Activated CD8-positive, alpha-beta memory T cell treated with anti-CD3 and anti-CD28 coated beads, Interleukin-2, amount 10 ng/mL, durations not matched to agents 7 days and 5 days (primary cell): ENCODE measurements around the gene NXPH4. TPM values are rescaled to one million over a fixed set of nuclear protein-coding genes. Genes with fewer than 3 reads are reported as not detected.

Experiments used
- ATAC-seq: fragments of 150-1000 bp; cut with Tn5 transposase; one replicate; pipeline ENCODE4 v1.10.0; 2021; ENCODE audit warnings: moderate library complexity
- CTCF ChIA-PET: fragments of 350-600 bp; sonication (Branson Sonifier 250); formaldehyde crosslinking; loops from one replicate; lab custom pipeline; 2021; ENCODE audit warnings: antibody characterized with exemption; lab: Charles Lee
- DNase-seq: peaks from one replicate; pipeline ENCODE4 v3.0.0-alpha.2; 2020
- H3K27ac Mint-ChIP-seq: one replicate; pipeline ENCODE4 v1.8.0; 2021; ENCODE audit warnings: mild to moderate bottlenecking, mixed read lengths
- H3K27me3 Mint-ChIP-seq: one replicate; pipeline ENCODE4 v1.8.0; 2021; ENCODE audit warnings: mixed read lengths
- H3K36me3 Mint-ChIP-seq: one replicate; pipeline ENCODE4 v1.8.0; 2021; ENCODE audit warnings: mild to moderate bottlenecking, mixed read lengths
- H3K4me1 Mint-ChIP-seq: one replicate; pipeline ENCODE4 v1.8.0; 2021; ENCODE audit warnings: mixed read lengths
- H3K4me3 Mint-ChIP-seq: one replicate; pipeline ENCODE4 v1.8.0; 2021; ENCODE audit warnings: mild to moderate bottlenecking, moderate library complexity, mixed read lengths
- H3K9me3 Mint-ChIP-seq: one replicate; pipeline ENCODE4 v1.8.0; 2022; ENCODE audit warnings: low read depth, mixed read lengths
- total RNA-seq, 2 experiments: library from RNA; stranded (reverse); gene quantifications; one replicate each; pipeline ENCODE4 v1.2.3, GENCODE V29; 2021

NXPH4 gene
- total RNA-seq, 2 experiments from 2014 or later, result 0.58 to 0.68 TPM

DNA sequence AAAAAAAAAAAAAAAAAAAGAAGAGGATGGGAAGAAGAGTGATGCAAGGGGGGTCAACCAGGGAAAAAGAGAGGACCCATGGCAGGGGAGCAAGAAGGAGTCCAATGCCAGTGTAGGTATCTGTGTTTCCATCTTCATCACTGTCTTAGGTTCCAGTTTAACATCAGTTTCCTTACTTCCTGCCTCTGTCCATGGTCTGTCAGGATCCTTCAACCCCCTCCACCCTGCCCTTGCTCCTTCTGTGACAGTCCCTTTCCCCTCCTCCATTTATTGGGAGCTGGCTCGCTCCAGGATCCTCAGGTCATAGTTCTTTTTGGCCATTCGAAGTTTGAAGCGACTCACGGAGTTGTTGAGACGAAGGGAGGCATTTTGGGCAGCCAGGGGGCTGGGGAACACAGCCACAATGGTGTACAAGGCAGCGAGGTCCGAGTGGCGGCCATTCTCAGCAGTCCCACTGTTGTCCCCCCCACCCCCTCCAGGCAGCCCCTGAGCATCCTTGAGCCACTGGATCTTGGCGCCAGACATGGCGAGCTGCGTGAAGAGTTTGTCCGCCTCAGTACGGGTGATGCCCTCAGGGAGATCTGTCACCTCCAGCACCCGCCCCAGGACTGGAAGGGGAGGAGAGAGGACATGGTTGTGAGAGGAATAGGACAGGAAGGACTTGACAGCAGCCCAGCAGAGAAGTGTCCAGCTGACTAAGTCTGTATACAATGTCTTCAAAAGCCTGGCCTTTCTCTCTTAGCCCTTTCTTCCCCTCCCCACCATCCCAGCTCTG, 38.1 kb downstream of the NXPH4 start:
- Mint-ChIP-seq H3K4me1 (no peaks in the 10 kb centered on the region), H3K27me3 (no peaks in the 10 kb centered on the region), H3K9me3 (no peaks in the 10 kb centered on the region), H3K4me3 (no peak overlapping the region), H3K36me3 (peaks cover 9% of the 10 kb centered on the region), H3K27ac (no peak overlapping the region)
- ATAC-seq (no peak), DNase-seq (no peak)
- CTCF ChIA-PET, result interaction anchor here (0.7 to 2.3 kb wide), 4 partner anchors 12 to 204 kb away, joined by 3 to 12 read pairs (median 4); no protein-coding TSS in a partner anchor

DNA sequence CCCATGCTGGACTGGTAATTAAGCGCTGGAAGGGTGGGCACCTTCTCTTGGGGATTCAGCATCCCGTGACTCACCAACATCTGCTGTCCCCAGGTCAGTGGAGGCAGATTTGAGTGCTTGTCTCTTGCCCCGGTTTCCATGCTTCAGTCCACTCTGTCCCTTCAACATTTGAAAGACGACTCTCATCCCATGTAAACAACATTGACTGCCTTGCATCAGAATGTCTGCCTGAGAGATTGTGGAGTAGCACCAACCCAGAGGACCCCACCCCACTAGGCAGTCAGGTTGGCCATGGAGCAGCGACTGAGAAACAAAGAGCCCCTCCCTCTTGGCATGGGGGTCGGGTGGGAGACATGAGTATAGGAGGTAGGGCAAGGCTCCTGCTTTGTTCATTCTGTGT, 39.3 kb downstream of the NXPH4 start:
- no peaks in the 10 kb centered on the region for H3K27me3 Mint-ChIP-seq
- no peak overlapping the region for H3K27ac Mint-ChIP-seq
- peaks cover 10% of the 10 kb centered on the region for H3K36me3 Mint-ChIP-seq
- DNase-seq (no peak), ATAC-seq (no peak)
- no peaks in the 10 kb centered on the region for H3K9me3 Mint-ChIP-seq
- CTCF ChIA-PET, result interaction anchor here (2.0 to 2.3 kb wide), 2 partner anchors 42 to 203 kb away, joined by 6 to 12 read pairs; no protein-coding TSS in a partner anchor
- no peaks in the 10 kb centered on the region for H3K4me1 Mint-ChIP-seq
- no peak overlapping the region for H3K4me3 Mint-ChIP-seq

DNA sequence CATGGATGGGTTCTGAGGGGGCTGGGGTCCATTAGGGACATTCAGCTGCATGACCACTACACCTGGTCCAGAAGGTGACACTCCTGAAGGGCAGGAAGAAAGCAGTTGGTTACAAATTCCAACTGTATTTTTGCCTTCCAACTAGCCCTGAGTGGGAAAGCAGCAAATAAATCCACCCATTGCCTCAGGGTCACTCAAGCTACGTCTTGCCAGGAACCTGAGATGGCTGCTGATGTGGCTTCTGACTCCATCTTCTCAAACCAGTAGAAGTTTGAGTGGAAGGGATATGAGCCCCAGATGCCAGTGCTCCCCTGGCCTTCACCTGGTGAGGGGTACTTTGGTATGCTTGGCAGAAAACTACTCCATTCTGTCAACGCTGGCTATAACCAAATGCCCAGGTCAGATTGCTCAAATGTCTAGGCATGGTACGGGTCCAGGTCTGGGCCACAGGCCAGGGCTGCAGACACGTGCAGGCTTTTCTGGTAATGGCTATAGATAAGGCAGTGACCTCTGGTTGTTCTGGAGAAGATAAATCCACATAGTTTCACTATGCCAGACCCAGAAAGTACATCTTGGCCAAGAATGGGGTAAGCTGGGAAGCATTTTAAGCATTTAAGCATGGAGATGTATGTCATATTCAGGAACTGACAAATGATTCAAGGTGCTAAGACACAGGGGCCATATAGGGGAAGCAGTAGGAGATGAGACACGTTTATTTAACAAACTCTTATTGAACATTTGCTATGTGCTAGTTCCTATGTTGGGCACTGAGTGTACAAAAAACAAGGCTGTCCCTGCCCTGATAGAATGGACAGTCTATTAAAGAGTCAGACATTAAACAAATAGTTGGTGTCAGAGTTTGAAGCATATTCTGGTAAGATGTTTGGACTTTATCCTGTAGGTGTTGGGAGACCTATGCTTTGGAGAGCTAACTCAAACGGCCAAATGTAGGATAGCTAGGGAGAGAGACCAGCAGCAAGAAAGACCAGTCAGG, 42.7 kb downstream of the NXPH4 start:
- no peak overlapping the region for H3K27ac Mint-ChIP-seq
- H3K36me3 Mint-ChIP-seq, result peaks cover 14% of the 10 kb centered on the region
- no peaks in the 10 kb centered on the region for H3K27me3 Mint-ChIP-seq
- no peaks in the 10 kb centered on the region for H3K9me3 Mint-ChIP-seq
- peaks cover 8% of the 10 kb centered on the region for H3K4me1 Mint-ChIP-seq
- ATAC-seq, result no peak
- CTCF ChIA-PET, result interaction anchor here (0.5 to 9.5 kb wide), 4 partner anchors 17 to 541 kb away, joined by 3 to 87 read pairs (median 32); partner anchors contain the start of genes GLI1 and INHBE
- DNase-seq, result no peak
- H3K4me3 Mint-ChIP-seq, result no peak overlapping the region

DNA sequence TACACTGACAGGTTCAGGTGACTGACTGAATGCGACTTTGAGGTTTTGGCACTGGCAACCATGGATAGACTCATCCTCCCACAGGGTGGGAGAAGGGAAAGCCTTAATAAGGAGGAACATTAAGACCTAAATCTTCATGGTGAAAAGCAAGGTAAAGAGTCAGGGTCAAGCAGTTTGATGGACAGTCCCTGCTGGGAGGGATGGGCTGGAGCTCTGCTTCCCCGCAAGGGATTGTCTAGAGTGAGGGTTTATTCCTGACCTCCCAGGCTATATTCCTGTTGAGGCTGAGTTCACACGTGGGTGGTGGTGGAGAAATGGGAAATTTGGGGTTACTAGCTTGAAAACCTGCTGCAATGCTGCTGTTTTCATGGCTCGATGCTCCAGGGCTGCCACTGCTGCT, 43.8 kb downstream of the NXPH4 start:
- H3K36me3 Mint-ChIP-seq, result peaks cover 14% of the 10 kb centered on the region
- DNase-seq (no peak), ATAC-seq (no peak)
- H3K27ac Mint-ChIP-seq, result no peak overlapping the region
- no peaks in the 10 kb centered on the region for H3K9me3 Mint-ChIP-seq
- no peaks in the 10 kb centered on the region for H3K27me3 Mint-ChIP-seq
- CTCF ChIA-PET, result interaction anchor here (0.5 to 9.5 kb wide), 4 partner anchors 18 to 542 kb away, joined by 3 to 87 read pairs (median 32); partner anchors contain the start of genes GLI1 and INHBE
- no peak overlapping the region for H3K4me3 Mint-ChIP-seq
- H3K4me1 Mint-ChIP-seq, result peaks cover 8% of the 10 kb centered on the region

DNA sequence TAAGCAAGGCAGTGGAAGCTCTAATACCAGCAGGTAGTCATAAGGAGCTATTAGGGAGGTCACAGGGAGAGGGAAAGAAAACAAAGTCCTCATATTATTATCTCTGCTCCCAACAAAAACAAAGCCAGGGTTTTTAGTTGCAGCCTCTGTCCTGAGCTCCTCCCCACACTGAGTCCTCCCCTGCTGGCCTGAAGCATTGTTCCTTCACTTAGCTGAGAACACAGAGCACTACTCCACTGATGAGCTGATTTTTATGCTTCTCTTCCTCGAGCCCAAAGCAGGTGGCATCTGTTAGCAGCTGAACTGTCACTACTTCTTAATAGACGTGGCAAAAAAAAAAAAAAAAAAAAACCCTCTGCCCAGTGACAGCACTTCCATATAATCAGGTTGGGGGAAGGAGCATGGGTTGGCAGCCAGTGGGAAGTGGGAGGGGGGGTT, 44.9 kb downstream of the NXPH4 start:
- H3K9me3 Mint-ChIP-seq, result no peaks in the 10 kb centered on the region
- H3K27ac Mint-ChIP-seq, result no peak overlapping the region
- ATAC-seq, result no peak
- no peak overlapping the region for H3K4me3 Mint-ChIP-seq
- no peak for DNase-seq
- CTCF ChIA-PET, result interaction anchor here (0.5 to 9.5 kb wide), 7 partner anchors 11 to 197 kb away, joined by 3 to 87 read pairs (median 5); partner anchors contain the start of genes GLI1, INHBE, SHMT2 and STAC3
- peaks cover 8% of the 10 kb centered on the region for H3K4me1 Mint-ChIP-seq
- H3K27me3 Mint-ChIP-seq, result no peaks in the 10 kb centered on the region
- H3K36me3 Mint-ChIP-seq, result peaks cover 12% of the 10 kb centered on the region

DNA sequence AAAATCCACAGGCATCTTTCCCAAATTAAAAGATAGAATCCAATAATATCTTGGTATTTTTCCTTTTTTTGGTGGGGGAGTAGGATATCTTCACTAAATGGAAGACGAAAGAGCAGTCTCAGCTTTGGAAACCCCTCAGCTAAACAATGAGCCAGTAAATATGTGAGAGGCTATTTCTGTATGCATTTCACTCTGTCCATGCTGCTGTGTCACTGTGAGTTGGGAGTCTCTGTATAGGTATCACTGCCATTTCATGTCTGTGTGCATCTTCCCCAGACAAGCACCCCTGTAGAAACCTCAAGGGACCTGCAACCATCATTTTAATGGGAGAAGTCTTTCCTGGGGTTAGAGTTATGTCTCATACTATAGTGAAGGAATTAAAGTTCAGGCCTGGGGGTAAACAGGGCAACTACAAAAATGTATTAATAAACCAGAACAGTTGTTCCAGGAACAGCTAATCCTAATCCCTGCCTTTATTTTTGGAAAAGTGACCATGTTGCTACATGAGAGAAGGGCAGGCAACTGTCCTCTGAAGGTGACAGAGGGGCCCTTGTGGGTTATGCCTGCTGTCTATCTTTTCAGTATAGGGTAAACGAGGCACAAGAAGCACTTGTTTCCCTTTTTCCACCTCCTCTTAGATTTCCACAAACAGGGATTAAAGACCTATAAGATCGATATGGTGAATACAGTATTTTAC, 45.7 kb downstream of the NXPH4 start:
- Mint-ChIP-seq H3K27me3 (no peaks in the 10 kb centered on the region), H3K27ac (no peak overlapping the region)
- no peak for ATAC-seq

DNA sequence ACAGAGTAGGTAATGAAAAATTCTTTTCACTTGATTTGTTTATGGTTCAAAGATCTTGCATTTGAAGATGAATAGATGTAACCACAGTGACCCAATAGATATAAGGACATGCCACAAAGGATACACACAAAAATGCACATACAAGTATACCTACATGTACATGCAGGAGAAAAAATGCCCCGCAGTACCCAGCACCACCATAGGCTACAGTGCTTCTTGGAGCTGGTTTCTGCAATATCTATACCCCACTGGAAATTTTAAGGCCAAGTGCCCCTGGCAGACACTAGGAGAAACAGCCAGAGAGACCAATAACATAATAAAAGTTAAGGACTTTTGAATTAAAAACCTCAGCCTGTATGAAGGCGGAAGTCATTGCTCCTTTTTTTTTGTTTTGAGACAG, 46.5 kb downstream of the NXPH4 start:
- peaks cover 9% of the 10 kb centered on the region for H3K4me1 Mint-ChIP-seq
- no peaks in the 10 kb centered on the region for H3K27me3 Mint-ChIP-seq
- no peaks in the 10 kb centered on the region for H3K9me3 Mint-ChIP-seq
- H3K27ac Mint-ChIP-seq, result no peak overlapping the region
- CTCF ChIA-PET, result interaction anchor here (2.1 to 9.5 kb wide), 5 partner anchors 21 to 214 kb away, joined by 4 to 87 read pairs (median 39); partner anchors contain the start of genes GLI1 and INHBE
- ATAC-seq (no peak), DNase-seq (no peak)
- H3K4me3 Mint-ChIP-seq, result no peak overlapping the region
- H3K36me3 Mint-ChIP-seq, result peaks cover 14% of the 10 kb centered on the region

More for the DNA sequence above, 45.7 kb downstream of the NXPH4 start:
- CTCF ChIA-PET, result interaction anchor here (0.9 to 9.5 kb wide), 6 partner anchors 12 to 196 kb away, joined by 3 to 87 read pairs (median 22); partner anchors contain the start of genes GLI1, INHBE, SHMT2 and STAC3
- H3K9me3 Mint-ChIP-seq, result no peaks in the 10 kb centered on the region
- H3K36me3 Mint-ChIP-seq, result peaks cover 13% of the 10 kb centered on the region
- H3K4me3 Mint-ChIP-seq, result no peak overlapping the region
- H3K4me1 Mint-ChIP-seq, result peaks cover 8% of the 10 kb centered on the region
- no peak for DNase-seq

DNA sequence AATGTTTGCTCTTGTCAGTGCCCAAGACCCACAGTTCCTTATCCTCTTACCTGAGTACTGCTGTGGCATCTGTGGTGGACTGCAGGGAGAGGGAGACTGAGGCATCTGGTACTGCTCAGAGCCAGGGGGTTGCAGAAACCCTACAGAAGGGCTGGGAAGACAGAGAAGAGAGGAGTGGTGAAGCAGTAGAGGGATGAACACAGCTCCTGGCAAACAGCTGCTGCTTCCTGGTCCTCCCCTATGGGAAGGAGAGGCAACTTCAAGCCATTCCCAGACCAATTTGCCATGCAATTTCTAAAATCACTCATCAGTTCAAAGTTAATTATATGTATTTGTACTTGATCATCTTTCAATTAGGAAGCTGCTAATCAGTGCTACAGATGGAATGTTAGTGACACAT, 50.1 kb downstream of the NXPH4 start:
- Mint-ChIP-seq H3K4me3 (no peak overlapping the region), H3K36me3 (peaks cover 30% of the 10 kb centered on the region), H3K9me3 (no peaks in the 10 kb centered on the region), H3K27me3 (no peaks in the 10 kb centered on the region), H3K4me1 (peaks cover 13% of the 10 kb centered on the region), H3K27ac (no peak overlapping the region)
- DNase-seq (no peak), ATAC-seq (no peak)
- CTCF ChIA-PET, result interaction anchor here (0.7 to 9.5 kb wide), 5 partner anchors 25 to 192 kb away, joined by 3 to 87 read pairs (median 39); partner anchors contain the start of genes GLI1 and INHBE

DNA sequence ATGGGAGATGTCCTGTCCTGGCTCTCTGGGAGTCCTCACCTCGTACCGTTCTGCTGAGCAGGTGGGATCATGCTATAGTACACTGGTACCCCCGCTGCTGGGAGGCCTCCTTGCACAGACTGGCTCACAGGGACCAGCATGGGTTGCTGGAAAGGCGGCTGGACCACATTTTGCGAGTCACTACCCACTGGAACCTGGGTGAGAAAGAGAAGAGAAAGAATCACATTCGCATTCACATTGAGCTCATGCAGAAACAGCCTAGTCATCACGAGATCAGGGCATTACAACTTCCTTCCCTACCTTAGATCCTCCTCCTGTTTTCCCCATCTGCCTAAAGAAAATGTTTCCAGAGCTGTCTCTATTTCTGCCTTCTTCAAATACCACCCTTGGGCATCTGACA, 51.7 kb downstream of the NXPH4 start:
- H3K4me3 Mint-ChIP-seq, result no peak overlapping the region
- no peak for ATAC-seq
- no peak for DNase-seq
- H3K27ac Mint-ChIP-seq, result peak overlapping the region; percentile 34
- CTCF ChIA-PET, result interaction anchor here (1.0 to 2.4 kb wide), 4 partner anchors 9 to 190 kb away, joined by 3 to 6 read pairs (median 4); partner anchors contain the start of gene INHBE
- peaks cover 11% of the 10 kb centered on the region for H3K4me1 Mint-ChIP-seq
- H3K9me3 Mint-ChIP-seq, result no peaks in the 10 kb centered on the region
- no peaks in the 10 kb centered on the region for H3K27me3 Mint-ChIP-seq
- H3K36me3 Mint-ChIP-seq, result peaks cover 35% of the 10 kb centered on the region

DNA sequence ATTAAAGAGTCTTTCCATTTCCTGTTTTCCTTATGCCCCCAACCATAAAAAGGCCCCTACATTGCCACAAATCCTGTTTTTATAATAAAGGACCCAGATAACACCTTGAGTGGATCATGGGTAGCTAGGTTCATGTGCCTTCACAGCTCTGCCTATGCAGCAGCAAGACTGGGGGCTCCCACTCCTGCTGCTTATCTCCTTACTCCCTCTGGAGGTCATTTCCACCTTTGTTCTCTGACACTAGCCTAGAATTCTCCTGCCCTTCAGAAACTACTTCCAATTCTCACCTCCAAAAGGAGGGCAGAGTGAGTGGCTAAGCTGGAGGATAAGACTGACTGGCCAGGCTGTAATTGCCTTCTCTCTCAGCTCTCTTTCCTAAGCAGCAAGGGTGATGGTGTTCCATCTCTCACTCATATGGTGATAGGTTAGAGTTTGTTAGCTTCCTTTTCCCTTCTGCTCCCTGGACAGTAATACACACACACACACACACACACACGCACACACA, 54.4 kb downstream of the NXPH4 start:
- CTCF ChIA-PET, result interaction anchor here (1.3 kb wide), 2 partner anchors 32 to 185 kb away, joined by 4 read pairs; no protein-coding TSS in a partner anchor
- no peak for DNase-seq
- H3K9me3 Mint-ChIP-seq, result no peaks in the 10 kb centered on the region
- peaks cover 43% of the 10 kb centered on the region for H3K36me3 Mint-ChIP-seq
- ATAC-seq, result no peak
- H3K4me1 Mint-ChIP-seq, result peaks cover 7% of the 10 kb centered on the region
- no peak overlapping the region for H3K4me3 Mint-ChIP-seq
- no peaks in the 10 kb centered on the region for H3K27me3 Mint-ChIP-seq
- no peak overlapping the region for H3K27ac Mint-ChIP-seq

DNA sequence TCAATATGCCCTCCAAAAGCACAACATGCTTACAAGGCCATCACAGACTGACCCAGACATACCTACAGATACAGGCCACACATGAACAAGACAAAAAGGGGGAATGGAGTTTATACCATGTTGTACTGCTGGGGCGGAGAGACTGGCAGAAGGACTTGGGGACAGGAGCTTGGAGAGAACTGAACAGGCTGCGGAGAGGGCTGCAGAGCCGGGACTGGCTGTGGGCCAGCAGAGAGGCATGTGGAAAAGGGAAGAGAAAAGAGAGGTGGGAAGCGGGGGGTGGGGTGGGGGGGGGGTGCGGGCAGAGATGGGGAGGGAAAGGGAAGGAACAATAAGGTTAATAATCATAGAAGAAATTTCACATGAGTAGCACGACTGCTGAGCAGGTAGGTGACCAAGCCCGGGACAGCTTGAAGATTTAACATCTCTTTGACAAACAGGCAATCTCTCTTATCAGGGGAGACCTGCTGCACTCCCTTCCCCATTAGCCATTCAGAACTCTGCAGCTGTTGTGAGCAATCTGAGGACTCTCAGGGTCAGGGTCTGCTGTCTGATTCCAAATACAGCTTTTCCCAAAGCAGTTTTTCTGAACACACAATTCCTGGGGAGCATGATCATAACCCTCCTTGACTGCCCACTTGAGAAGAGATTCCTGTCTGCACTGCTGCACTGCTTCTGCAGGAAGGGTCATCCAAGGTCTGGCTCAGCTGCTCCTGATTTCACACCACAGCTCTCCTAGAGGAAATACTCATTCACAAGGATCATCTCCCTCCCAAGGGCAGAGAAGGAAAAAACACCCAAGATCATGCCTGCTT, 56.0 kb downstream of the NXPH4 start:
- CTCF ChIA-PET, result interaction anchor here (1.2 to 3.4 kb wide), 3 partner anchors 30 to 60 kb away, joined by 3 to 13 read pairs (median 3); no protein-coding TSS in a partner anchor
- DNase-seq, result no peak
- no peak overlapping the region for H3K4me3 Mint-ChIP-seq
- no peaks in the 10 kb centered on the region for H3K9me3 Mint-ChIP-seq
- peaks cover 7% of the 10 kb centered on the region for H3K4me1 Mint-ChIP-seq
- no peaks in the 10 kb centered on the region for H3K27me3 Mint-ChIP-seq
- ATAC-seq, result no peak
- no peak overlapping the region for H3K27ac Mint-ChIP-seq
- H3K36me3 Mint-ChIP-seq, result peaks cover 44% of the 10 kb centered on the region
